Aorta (tissue), 5 donors: ENCODE measurements around the gene SNAI3. TPM values are rescaled to one million over a fixed set of nuclear protein-coding genes. Genes with fewer than 3 reads are reported as not detected.

ENCODE experiments used
- ATAC-seq: fragments of 200-7000 bp; cut with Tn5 transposase; one replicate; pipeline ENCODE4 v1.9.1; 2022; ENCODE audit warnings: moderate library complexity; ENCODE audit not compliant: low FRiP score
- DNase-seq, 2 donors: peaks; one replicate each; pipeline ENCODE4 v3.0.0-alpha.2; 2020
- H3K27ac ChIP-seq, 2 donors: one replicate each; pipeline ENCODE4 v1.5.1; 2013; ENCODE audit warnings: low read length in 2 of 2, mild to moderate bottlenecking in 2 of 2, moderate library complexity in 2 of 2, control low read depth in 1 of 2, inconsistent platforms in 1 of 2, low read depth in 1 of 2
- H3K27me3 ChIP-seq, 2 donors: one replicate each; pipeline ENCODE4 v1.6.1; 2013; ENCODE audit warnings: control low read depth in 1 of 2, low read length in 1 of 2, mild to moderate bottlenecking in 1 of 2, moderate library complexity in 1 of 2; ENCODE audit not compliant: insufficient read depth in 2 of 2, control insufficient read depth in 1 of 2
- H3K36me3 ChIP-seq, 2 donors: one replicate each; pipeline ENCODE4 v1.6.1; 2013; ENCODE audit warnings: control low read depth in 1 of 2, low read length in 1 of 2, mild to moderate bottlenecking in 1 of 2; ENCODE audit not compliant: insufficient read depth in 2 of 2, control insufficient read depth in 1 of 2
- H3K4me1 ChIP-seq, 2 donors: one replicate each; pipeline ENCODE4 v1.6.1; 2013; ENCODE audit warnings: low read length in 2 of 2, control low read depth in 1 of 2, mild to moderate bottlenecking in 1 of 2, moderate library complexity in 1 of 2; ENCODE audit not compliant: insufficient read depth in 2 of 2, control insufficient read depth in 1 of 2
- H3K4me3 ChIP-seq, 2 donors: one replicate each; pipeline ENCODE4 v1.5.1; 2013; ENCODE audit warnings: low read length in 2 of 2, control low read depth in 1 of 2, mild to moderate bottlenecking in 1 of 2
- H3K9me3 ChIP-seq: one replicate; pipeline ENCODE4 v1.6.1; 2013; ENCODE audit warnings: mild to moderate bottlenecking, low read length; ENCODE audit not compliant: control insufficient read depth
- WGBS, 2 donors: extraction: QIAGEN DNeasy Blood & Tissue Kit; methylation state at CpG; one replicate each; pipeline ENCODE4 v1.1.7; 2013; 5-methylcytosine and 5-hydroxymethylcytosine counted together
- intact Hi-C, 2 donors: fragments of 100-400 bp; cut with DNase I; formaldehyde crosslinking; loops; one replicate each; pipeline versions ENCODE4 v1.14.2 to v1.15.0; 2022
- polyA plus RNA-seq, 2 donors: library from polyadenylated mRNA; stranded (reverse); fragments of 200-250 nt; gene quantifications; one replicate each; pipeline ENCODE4 v1.2.3, GENCODE V29; 2013
- total RNA-seq, 2 donors: library from RNA; stranded (reverse); fragmentation: NEBNext Ultra II Directional; extraction: Animal tissue kit (Norgen Biotek cat#: 25700); gene quantifications; one replicate each; pipeline ENCODE4 v1.2.1, GENCODE V29; 2021
- donor health status: healthy with polysubstance abuse.
- donor health status: Bipolar disorder and iron deficiency.
- donor health status: DM: no; HTN: no; CAD: no.
- donor health status: DM: no; HTN: no; CAD: no.
- donor health status: DM: yes; HTN: yes; CAD: no.

SNAI3 gene
- total and polyA plus RNA-seq, 4 donors: 0.27 to 1.6 (median 0.71) TPM; not detected in 1

GRCh38 chr16:88691924-88692560 lies 5.7 kb upstream of the SNAI3 start:
- 84 to 89% methylated on average over 26 of the region's 26 CpGs for WGBS, 2 donors
- DNase-seq (peak in 1 of 2 donors; percentile 82), ATAC-seq (no peak)
- Histone ChIP-seq H3K27ac (no peak overlapping the region), H3K4me1 (no peaks in the 10 kb centered on the region), H3K36me3 (no peaks in the 10 kb centered on the region), H3K4me3 (no peak overlapping the region), H3K9me3 (no peaks in the 10 kb centered on the region), H3K27me3 (no peaks in the 10 kb centered on the region)
- intact Hi-C loops: no loop called here

DNA sequence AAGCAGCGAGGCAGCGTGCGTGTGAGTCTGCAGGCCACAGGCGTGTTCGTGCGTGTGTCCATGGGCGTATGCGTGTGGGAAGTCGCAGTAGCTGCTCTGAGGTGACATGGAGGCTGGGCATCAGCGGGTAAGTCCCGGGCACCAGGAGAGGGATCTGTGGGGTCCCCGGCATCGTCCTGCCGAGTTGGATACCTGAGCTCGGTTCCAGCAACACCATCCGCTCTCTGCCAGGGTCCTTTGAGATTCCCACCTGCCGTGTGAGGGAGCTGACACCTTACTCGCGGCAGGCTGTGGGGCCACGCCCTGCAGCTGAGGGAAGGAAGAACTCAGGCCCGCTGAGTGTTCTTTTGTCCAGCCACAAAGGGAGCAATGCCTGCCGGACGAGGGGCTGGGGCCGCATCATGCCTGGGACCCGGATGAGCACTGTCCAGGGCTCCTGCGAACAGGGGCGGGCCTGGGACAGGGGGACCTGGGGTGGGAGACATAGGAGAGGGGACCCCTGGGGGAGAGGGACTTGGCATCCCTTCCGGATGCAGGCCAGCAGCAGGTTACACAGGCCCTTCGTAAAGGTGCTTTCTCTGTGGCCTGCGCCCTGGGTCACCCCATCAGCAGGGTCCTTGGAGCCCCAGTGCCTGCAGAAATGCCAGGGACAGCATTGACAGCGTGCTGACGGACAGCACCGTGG lies 5.0 kb upstream of the SNAI3 start:
- Histone ChIP-seq H3K4me3 (no peak overlapping the region), H3K27me3 (no peaks in the 10 kb centered on the region), H3K9me3 (no peaks in the 10 kb centered on the region), H3K4me1 (no peaks in the 10 kb centered on the region), H3K36me3 (no peaks in the 10 kb centered on the region), H3K27ac (no peak overlapping the region)
- DNase-seq (no peak), ATAC-seq (no peak)
- intact Hi-C loops: no loop called here
- WGBS, 2 donors: 82 to 87% methylated on average over 33 of the region's 33 CpGs

DNA sequence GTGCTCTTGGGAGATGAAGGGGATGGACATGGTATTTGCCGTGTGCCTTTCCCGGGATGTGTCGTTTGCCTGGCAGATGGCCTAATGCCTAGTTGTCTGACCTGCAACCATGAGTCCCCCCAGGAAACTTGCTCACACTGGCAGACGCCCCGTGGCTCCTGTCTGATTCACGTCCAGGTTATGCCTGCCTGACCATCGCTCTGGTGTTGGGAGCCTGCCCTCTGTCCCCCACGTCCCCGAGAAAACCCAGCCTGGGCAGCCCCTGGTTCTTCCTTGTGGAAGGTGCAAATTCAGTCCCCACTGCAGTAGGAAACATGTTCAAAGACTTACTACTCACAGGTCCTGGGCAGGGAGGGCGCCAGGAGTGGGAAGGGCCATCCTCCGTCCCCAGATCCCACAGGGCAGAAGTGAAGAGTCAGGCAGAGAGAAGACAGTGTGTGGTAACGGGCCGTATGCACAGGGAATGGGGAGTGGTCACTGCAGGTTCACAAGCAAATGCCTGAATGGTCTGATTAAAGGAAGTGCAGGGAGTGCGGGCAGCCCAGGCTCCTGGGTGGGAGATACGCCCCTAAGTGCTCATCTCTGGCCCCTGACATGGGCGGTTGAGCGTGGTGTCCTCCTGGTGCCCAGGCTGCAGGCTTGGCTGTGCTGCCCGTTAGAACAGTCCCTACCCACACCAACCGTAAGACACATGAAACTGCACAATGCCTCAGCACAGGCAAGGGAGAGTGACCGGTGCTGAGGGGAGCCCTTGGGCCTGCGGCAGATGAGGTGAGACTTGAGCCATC lies 4.2 kb upstream of the SNAI3 start:
- Histone ChIP-seq H3K27ac (no peak overlapping the region), H3K27me3 (no peaks in the 10 kb centered on the region), H3K4me3 (no peak overlapping the region), H3K9me3 (no peaks in the 10 kb centered on the region), H3K36me3 (no peaks in the 10 kb centered on the region), H3K4me1 (no peaks in the 10 kb centered on the region)
- WGBS, 2 donors: 78 to 79% methylated on average over 20 to 21 of the region's 21 CpGs
- intact Hi-C loops: no loop called here
- ATAC-seq: no peak
- DNase-seq: no peak

DNA sequence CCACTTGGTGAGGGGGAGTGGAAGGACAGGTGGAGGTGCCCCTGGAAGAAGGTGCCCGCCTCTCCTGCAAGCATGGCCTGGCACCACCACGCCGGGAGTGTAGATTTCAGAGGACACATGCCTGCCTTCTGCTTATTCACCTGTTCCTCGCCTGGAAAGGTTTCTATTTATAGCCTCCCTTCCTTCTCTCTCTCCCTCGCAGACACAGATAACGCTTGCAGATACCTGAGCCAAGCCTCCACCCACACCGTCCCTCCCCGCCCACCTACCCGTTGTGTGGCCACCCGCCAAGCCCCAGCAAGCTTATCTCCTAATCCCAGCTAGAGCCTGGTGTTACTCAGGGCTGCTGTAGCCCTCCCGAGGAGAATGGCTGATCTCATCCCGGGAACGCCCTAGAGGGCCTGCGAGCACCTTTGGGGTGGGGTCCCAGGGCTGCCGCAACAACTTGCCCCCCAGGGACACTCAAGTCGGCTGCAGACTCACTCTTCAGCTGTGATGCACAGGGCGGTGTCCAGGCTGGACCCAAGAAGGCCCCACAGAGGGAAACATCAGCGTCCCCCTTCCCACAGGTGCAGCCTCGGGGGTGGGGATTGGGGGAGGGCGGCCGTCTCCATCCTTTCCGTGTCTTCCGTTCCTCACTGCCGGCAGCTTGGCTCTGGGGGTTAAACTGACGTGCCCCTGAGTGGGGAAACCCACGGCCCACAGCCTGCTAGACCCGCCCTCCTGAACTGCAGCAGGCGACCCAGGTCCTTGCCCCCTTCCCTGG lies 1.9 kb upstream of the SNAI3 start:
- Histone ChIP-seq H3K9me3 (no peaks in the 10 kb centered on the region), H3K27ac (no peak overlapping the region), H3K36me3 (no peaks in the 10 kb centered on the region), H3K27me3 (no peaks in the 10 kb centered on the region), H3K4me3 (no peak overlapping the region), H3K4me1 (no peaks in the 10 kb centered on the region)
- intact Hi-C loops: no loop called here
- 38 to 41% methylated on average over 27 to 28 of the region's 28 CpGs for WGBS, 2 donors
- ATAC-seq (no peak), DNase-seq (no peak)

DNA sequence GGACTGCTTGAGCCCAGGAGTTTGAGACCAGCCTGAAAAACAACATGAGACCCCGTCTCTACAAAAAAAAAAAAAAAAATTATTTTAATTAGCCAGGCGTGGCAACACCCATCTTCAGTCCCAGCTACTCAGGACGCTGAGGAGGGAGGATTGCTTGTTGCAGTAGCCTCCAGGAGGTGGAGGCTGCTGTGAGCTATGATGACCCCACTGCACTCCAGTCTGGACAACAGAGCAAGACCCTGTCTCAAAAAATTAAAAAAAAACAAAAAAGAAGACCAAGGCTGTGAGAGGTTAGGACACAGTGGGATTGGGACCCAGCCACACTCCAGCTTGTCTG lies 1.3 kb upstream of the SNAI3 start:
- Histone ChIP-seq H3K27ac (no peak overlapping the region), H3K9me3 (no peaks in the 10 kb centered on the region), H3K4me3 (no peak overlapping the region), H3K36me3 (no peaks in the 10 kb centered on the region), H3K4me1 (no peaks in the 10 kb centered on the region), H3K27me3 (no peaks in the 10 kb centered on the region)
- DNase-seq (no peak), ATAC-seq (no peak)
- 62 to 73% methylated on average over 3 of the region's 3 CpGs for WGBS, 2 donors
- intact Hi-C loops: no loop called here

- intact Hi-C loops: no loop called here
- no peaks in the 10 kb centered on the region for H3K27me3 ChIP-seq
Measured at GRCh38 chr16:88687254-88687576, 908 bp upstream of the SNAI3 start.

GRCh38 chr16:88686062-88686438 lies 257 bp downstream of the SNAI3 start:
- Histone ChIP-seq H3K36me3 (no peaks in the 10 kb centered on the region), H3K9me3 (no peaks in the 10 kb centered on the region), H3K4me1 (no peaks in the 10 kb centered on the region), H3K27ac (no peak overlapping the region), H3K4me3 (no peak overlapping the region), H3K27me3 (no peaks in the 10 kb centered on the region)
- ATAC-seq (peak; percentile 9), DNase-seq (no peak)
- WGBS, 2 donors: 0 to 1% methylated on average over 14 to 25 of the region's 25 CpGs
- intact Hi-C loops: no loop called here

More at GRCh38 chr16:88687254-88687576, 908 bp upstream of the SNAI3 start:
- no peaks in the 10 kb centered on the region for H3K36me3 ChIP-seq
- DNase-seq (no peak), ATAC-seq (no peak)
- H3K9me3 ChIP-seq: no peaks in the 10 kb centered on the region
- 63 to 64% methylated on average over 10 of the region's 10 CpGs for WGBS, 2 donors
- H3K4me3 ChIP-seq: no peak overlapping the region
- H3K27ac ChIP-seq: no peak overlapping the region
- H3K4me1 ChIP-seq: no peaks in the 10 kb centered on the region

GRCh38 chr16:88685156-88686061 lies 898 bp downstream of the SNAI3 start:
- H3K4me3 ChIP-seq: no peak overlapping the region
- ATAC-seq: no peak
- 5 to 6% methylated on average over 32 to 33 of the region's 33 CpGs for WGBS, 2 donors
- no peaks in the 10 kb centered on the region for H3K4me1 ChIP-seq
- no peaks in the 10 kb centered on the region for H3K27me3 ChIP-seq
- no peaks in the 10 kb centered on the region for H3K36me3 ChIP-seq
- DNase-seq: peak in 1 of 2 donors; percentile 82
- intact Hi-C loops: no loop called here
- H3K9me3 ChIP-seq: no peaks in the 10 kb centered on the region
- no peak overlapping the region for H3K27ac ChIP-seq
